H1 (cell line): ENCODE measurements around the gene RPL13A. TPM values are rescaled to one million over a fixed set of nuclear protein-coding genes. Genes with fewer than 3 reads are reported as not detected.

Source experiments
- ATF2 ChIP-seq: IDR thresholded peaks from 2 replicates; pipeline ENCODE4 v1.6.1; 2012; ENCODE audit warnings: low read length, inconsistent platforms
- CHD7 ChIP-seq: fragments of 300-600 bp; sonication (generic); IDR thresholded peaks from 2 replicates; pipeline ENCODE4 v1.7.1; 2012; ENCODE audit warnings: low read length, moderate library complexity, mild to moderate bottlenecking, inconsistent platforms; ENCODE audit not compliant: insufficient replicate concordance
- SIN3A ChIP-seq, 2 experiments: IDR thresholded peaks in 1 of 2; conservative IDR thresholded peaks in 1 of 2; 2 replicates each; pipeline ENCODE4 v1.6.1; 2011 to 2012; ENCODE audit warnings: low read length in 2 of 2, improper control_type of control experiment in 1 of 2, low read depth in 1 of 2, mild to moderate bottlenecking in 1 of 2
- SP4 ChIP-seq: IDR thresholded peaks from 2 replicates; pipeline ENCODE4 v1.6.1; 2012; ENCODE audit warnings: low read length, inconsistent platforms
- polyA plus RNA-seq, 7 experiments: library from polyadenylated mRNA; depleted of rRNA in 3 of 7; stranded (reverse) in 5 of 7; unstranded in 2 of 7; fragments of >200 nt in 5 of 7; fragments of 200-250 nt in 2 of 7; gene quantifications; 1 replicate in 5 of 7; 2 replicates in 1 of 7; 4 replicates in 1 of 7; pipeline versions ENCODE4 v1.2.1 to v1.2.3, GENCODE V29; 2011 to 2013; ENCODE audit warnings: missing spikeins in 2 of 7, mixed read lengths in 2 of 7
- total RNA-seq: library from RNA; stranded (reverse); fragmentation: NEBNext Ultra II Directional; extraction: Animal tissue kit (Norgen Biotek cat#: 25700); gene quantifications from 2 replicates; pipeline ENCODE4 v1.2.1, GENCODE V29; 2021

RPL13A gene
- total and polyA plus RNA-seq, 2 of the 8 experiments (the other 6 are each of a cell fraction or from before 2014, with no cell fraction given), result 3,305 to 8,868 TPM

- TF ChIP-seq CHD7 (no peak), SIN3A (conservative IDR thresholded peaks at IDR 0.05 in 1 of 2, IDR thresholded peaks at IDR 0.05 in 1 of 2; ENCODE audit: low read depth in 1 of 2, low read length in 2 of 2) (no peak), ATF2 (no peak), SP4 (no peak)
These were observed 6.3 kb upstream of the RPL13A start (continued) for GRCh38 chr19:49481020-49481683.
